Measurements from ENCODE around the gene TAOK3. TPM values are rescaled to one million over a fixed set of nuclear protein-coding genes. Genes with fewer than 3 reads are reported as not detected.

Gene TAOK3
- total and polyA plus RNA-seq, 10 of the 15 experiments (the other 5 are each of a cell fraction or from before 2014, with no cell fraction given) = 41.3 to 131 (median 57.8) TPM

- intact Hi-C loops (cut with micrococcal nuclease; ENCODE audit: unreplicated experiment) = no loop called here
- H3K79me2 ChIP-seq (ENCODE audit: control insufficient read depth, insufficient read depth, low read length) = no peaks in the 10 kb centered on the region
- no peak overlapping the region for H3K4me2 ChIP-seq (ENCODE audit: control insufficient read depth, insufficient read depth)
- H3K36me3 ChIP-seq (ENCODE audit: control insufficient read depth in 2 of 2, insufficient read depth in 2 of 2, low read length in 1 of 2) = no peaks in the 10 kb centered on the region; a peak in 1 of 4 replicates
- H3K9me3 ChIP-seq (replicated peaks; ENCODE audit: control insufficient read depth, insufficient read depth, low read length) = no peaks in the 10 kb centered on the region; the same call in 2 of the 3 replicates
- no peak overlapping the region for H3K27ac ChIP-seq (ENCODE audit: control insufficient read depth, insufficient read depth)
- 90% methylated on average over 13 of the region's 13 CpGs for WGBS (ENCODE audit: insufficient coverage, insufficient replicate concordance, low lambda C conversion rate, missing lambda C conversion rate)
- DNase-seq (ENCODE audit: low read depth, low spot score) = no peak
- ChIA-PET SMC1A (ENCODE audit: uncharacterized antibody, unreplicated experiment) (no interaction called here), POLR2A (interaction anchor here (0.7 kb wide), 2 partner anchors 20 to 63 kb away, joined by 3 to 10 read pairs; no protein-coding TSS in a partner anchor), CTCF (interaction anchor here (1.7 kb wide), 1 partner anchor 249 kb away, joined by 5 read pairs; no protein-coding TSS in a partner anchor), RAD21 (ENCODE audit: unreplicated experiment) (interaction anchor here (0.6 kb wide), 1 partner anchor 233 kb away, joined by 3 read pairs; no protein-coding TSS in a partner anchor)
- no peaks in the 10 kb centered on the region for H4K20me1 ChIP-seq (ENCODE audit: control insufficient read depth, insufficient read depth)
- no peak overlapping the region for H3K4me3 ChIP-seq
- in situ Hi-C loops (cut with MboI) = loop anchor here (25.0 kb wide), 1 partner anchor 1536 kb away; the partner anchor contains the start of gene PRKAB1
- no peak overlapping the region for H2AFZ ChIP-seq (ENCODE audit: control insufficient read depth, low read depth, low read length)
- no peaks in the 10 kb centered on the region for H3K27me3 ChIP-seq (replicated peaks in 1 of 2; ENCODE audit: control insufficient read depth in 2 of 2, insufficient read depth in 2 of 2, low read length in 1 of 2)
- TF ChIP-seq CREM (IDR thresholded peaks at IDR 0.05; ENCODE audit: low read depth) (no peak), SREBF1 (IDR thresholded peaks at IDR 0.05; ENCODE audit: low read length) (no peak), TCF12 (IDR thresholded peaks at IDR 0.05; ENCODE audit: low read depth, low read length) (no peak), CHD1 (IDR thresholded peaks at IDR 0.05; ENCODE audit: low read depth, low read length) (no peak), HSF1 (IDR thresholded peaks at IDR 0.05; ENCODE audit: low read depth, low read length) (no peak)
- H3K9ac ChIP-seq (ENCODE audit: control insufficient read depth, insufficient read depth, low read length) = no peak overlapping the region
- no peaks in the 10 kb centered on the region for H3K4me1 ChIP-seq (ENCODE audit: control insufficient read depth, insufficient read depth, low read length)
- BruUV-seq (replicated peaks) = no TSS peak
- no peak for ATAC-seq
- no peak for FAIRE-seq
Measured at GRCh38 chr12:118126119-118126757, 246.5 kb downstream of the TAOK3 start.
